ENCODE results near the gene CTTNBP2NL. TPM values are rescaled to one million over a fixed set of nuclear protein-coding genes. Genes with fewer than 3 reads are reported as not detected.
"Not testable (repeated sequence)": the region's sequence is repeated elsewhere in the genome, so short reads cannot be mapped to it uniquely, and the experiment has no call there.

Gene CTTNBP2NL
- total and polyA plus RNA-seq, 10 of the 15 experiments (the other 5 are each of a cell fraction or from before 2014, with no cell fraction given) = 2.1 to 11.3 (median 5.6) TPM

- TF ChIP-seq NKRF (conservative IDR thresholded peaks at IDR 0.05) (no peak), KDM1A (IDR thresholded peaks at IDR 0.05; ENCODE audit: borderline replicate concordance) (no peak), RELB (IDR thresholded peaks at IDR 0.05; ENCODE audit: low read depth) (no peak), IKZF1 (conservative IDR thresholded peaks at IDR 0.05) (no peak), ZNF274 (IDR thresholded peaks at IDR 0.05; ENCODE audit: insufficient read depth, insufficient read length) (no peak), SUPT20H (IDR thresholded peaks at IDR 0.05; ENCODE audit: borderline replicate concordance, control insufficient read depth, low read depth, low read length) (no peak)
These were observed 82.3 kb downstream of the CTTNBP2NL start (continued) for GRCh38 chr1:112478314-112478713.

- intact Hi-C loops (cut with micrococcal nuclease; ENCODE audit: unreplicated experiment); H3K9me3 ChIP-seq (replicated peaks; ENCODE audit: control insufficient read depth, insufficient read depth, low read length); H3K4me2 ChIP-seq (ENCODE audit: control insufficient read depth, insufficient read depth); H3K36me3 ChIP-seq (ENCODE audit: control insufficient read depth in 2 of 2, insufficient read depth in 2 of 2, low read length in 1 of 2); ATAC-seq; H3K4me3 ChIP-seq; H3K27me3 ChIP-seq (replicated peaks in 1 of 2; ENCODE audit: control insufficient read depth in 2 of 2, insufficient read depth in 2 of 2, low read length in 1 of 2); H3K9ac ChIP-seq (ENCODE audit: control insufficient read depth, insufficient read depth, low read length); BruUV-seq (replicated peaks); H3K79me2 ChIP-seq (ENCODE audit: control insufficient read depth, insufficient read depth, low read length); H4K20me1 ChIP-seq (ENCODE audit: control insufficient read depth, insufficient read depth); H3K4me1 ChIP-seq (ENCODE audit: control insufficient read depth, insufficient read depth, low read length); in situ Hi-C loops (cut with MboI); H2AFZ ChIP-seq (ENCODE audit: control insufficient read depth, low read depth, low read length); DNase-seq (ENCODE audit: low read depth, low spot score); POLR2A ChIA-PET; H3K27ac ChIP-seq (ENCODE audit: control insufficient read depth, insufficient read depth); RAD21 ChIA-PET (ENCODE audit: unreplicated experiment); FAIRE-seq: not testable (repeated sequence)
- ChIA-PET CTCF (interaction anchor here (0.9 to 1.3 kb wide), 5 partner anchors 15 to 128 kb away, joined by 3 to 4 read pairs (median 3); no protein-coding TSS in a partner anchor), SMC1A (ENCODE audit: uncharacterized antibody, unreplicated experiment) (interaction anchor here (0.6 kb wide), 1 partner anchor 92 kb away, joined by 3 read pairs; no protein-coding TSS in a partner anchor)
- 0% methylated on average over 1 of the region's 1 CpG for WGBS (ENCODE audit: insufficient coverage, insufficient replicate concordance, low lambda C conversion rate, missing lambda C conversion rate)
These were observed 90.0 kb downstream of the CTTNBP2NL start for GRCh38 chr1:112486063-112486462.

- WGBS (ENCODE audit: insufficient coverage, insufficient replicate concordance, low lambda C conversion rate, missing lambda C conversion rate) = 71% methylated on average over 6 of the region's 6 CpGs
- H3K4me3 ChIP-seq; H3K27me3 ChIP-seq (replicated peaks in 1 of 2; ENCODE audit: control insufficient read depth in 2 of 2, insufficient read depth in 2 of 2, low read length in 1 of 2); FAIRE-seq; H4K20me1 ChIP-seq (ENCODE audit: control insufficient read depth, insufficient read depth); H3K4me2 ChIP-seq (ENCODE audit: control insufficient read depth, insufficient read depth); H3K27ac ChIP-seq (ENCODE audit: control insufficient read depth, insufficient read depth); DNase-seq (ENCODE audit: low read depth, low spot score); intact Hi-C loops (cut with micrococcal nuclease; ENCODE audit: unreplicated experiment); POLR2A ChIA-PET; H3K9me3 ChIP-seq (replicated peaks; ENCODE audit: control insufficient read depth, insufficient read depth, low read length); SMC1A ChIA-PET (ENCODE audit: uncharacterized antibody, unreplicated experiment); H2AFZ ChIP-seq (ENCODE audit: control insufficient read depth, low read depth, low read length); ATAC-seq; H3K4me1 ChIP-seq (ENCODE audit: control insufficient read depth, insufficient read depth, low read length); BruUV-seq (replicated peaks); H3K36me3 ChIP-seq (ENCODE audit: control insufficient read depth in 2 of 2, insufficient read depth in 2 of 2, low read length in 1 of 2); CTCF ChIA-PET; H3K79me2 ChIP-seq (ENCODE audit: control insufficient read depth, insufficient read depth, low read length); H3K9ac ChIP-seq (ENCODE audit: control insufficient read depth, insufficient read depth, low read length); in situ Hi-C loops (cut with MboI): not testable (repeated sequence)
- RAD21 ChIA-PET (ENCODE audit: unreplicated experiment) = interaction anchor here (0.8 kb wide), 1 partner anchor 14 kb away, joined by 3 read pairs; no protein-coding TSS in a partner anchor
These were observed 91.7 kb downstream of the CTTNBP2NL start for GRCh38 chr1:112487686-112488085.
